Occipital lobe (tissue), 2 donors: ENCODE results near the gene C19orf38. TPM values are rescaled to one million over a fixed set of nuclear protein-coding genes. Genes with fewer than 3 reads are reported as not detected.

Experiments
- DNase-seq: peaks from one replicate; lab custom pipeline; 2025; lab: John Stamatoyannopoulos, UW
- total RNA-seq: library from RNA; depleted of rRNA; stranded (reverse); fragments of >200 nt; gene quantifications from one replicate; pipeline ENCODE4 v1.2.3, GENCODE V29; 2014

C19orf38 gene
- total RNA-seq: 0.94 TPM

GRCh38 chr19:10848230-10848856, at the start of gene C19orf38:
C19orf38 (plus strand) TSS chr19:10848415; CDS start chr19:10848509, 94 bp downstream.
- DNase-seq: no peak

- DNase-seq: peak; percentile 12
Measured at GRCh38 chr19:10800488-10800887, 47.7 kb upstream of the C19orf38 start.

- no peak for DNase-seq
Measured at GRCh38 chr19:10802479-10802878, 45.7 kb upstream of the C19orf38 start.

- no peak for DNase-seq
Measured at GRCh38 chr19:10803252-10803651, 45.0 kb upstream of the C19orf38 start.

GRCh38 chr19:10805065-10805757, 43.0 kb upstream of the C19orf38 start:
- no peak for DNase-seq

GRCh38 chr19:10805758-10806247, 42.4 kb upstream of the C19orf38 start:
- no peak for DNase-seq

- DNase-seq: no peak
Measured at GRCh38 chr19:10808937-10809649, 39.1 kb upstream of the C19orf38 start.

- no peak for DNase-seq
Measured at GRCh38 chr19:10809651-10810285, 38.4 kb upstream of the C19orf38 start.

- DNase-seq: no peak
Measured at GRCh38 chr19:10811391-10812111, 36.7 kb upstream of the C19orf38 start.

- no peak for DNase-seq
Measured at GRCh38 chr19:10812196-10812595, 36.0 kb upstream of the C19orf38 start.

GRCh38 chr19:10812902-10813404, 35.3 kb upstream of the C19orf38 start:
- no peak for DNase-seq

GRCh38 chr19:10815007-10815536, 33.1 kb upstream of the C19orf38 start:
- DNase-seq: no peak

- DNase-seq: no peak
Measured at GRCh38 chr19:10815969-10816644, 32.1 kb upstream of the C19orf38 start.

- DNase-seq: no peak
Measured at GRCh38 chr19:10816691-10817090, 31.5 kb upstream of the C19orf38 start.

GRCh38 chr19:10817291-10818038, 30.8 kb upstream of the C19orf38 start:
- DNase-seq: no peak

GRCh38 chr19:10818301-10819123, 29.7 kb upstream of the C19orf38 start:
- DNase-seq: no peak

- DNase-seq: no peak
Measured at GRCh38 chr19:10819124-10820060, 28.8 kb upstream of the C19orf38 start.
